ENCODE measurements around the gene SAE1. TPM values are rescaled to one million over a fixed set of nuclear protein-coding genes. Genes with fewer than 3 reads are reported as not detected.
A peak's percentile ranks its signal among the peaks of the same experiment; 100 is the strongest.

The SAE1 gene
- total RNA-seq, 1 donor from 2014 or later: 106 TPM

DNA sequence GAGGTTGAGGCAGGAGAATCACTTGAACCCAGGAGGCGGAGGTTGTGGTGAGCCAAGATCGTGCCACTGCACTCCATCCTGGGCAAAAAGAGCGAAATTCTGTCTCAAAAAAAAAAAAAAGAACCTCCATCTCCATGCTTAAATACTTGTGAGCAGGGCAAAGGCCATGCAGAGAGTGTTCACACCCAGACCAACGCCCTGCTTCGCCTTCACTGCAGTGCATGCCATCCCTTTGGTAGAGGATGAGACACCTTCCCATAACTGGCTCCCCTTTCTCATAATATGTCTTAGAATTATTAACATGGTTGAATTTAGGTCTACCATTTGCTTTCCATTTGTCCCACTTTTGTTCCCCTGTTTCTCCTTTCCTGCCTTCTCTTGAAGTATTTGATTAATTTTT is 84.9 kb downstream of the SAE1 start:
- no peak for DNase-seq (ENCODE audit: low read depth)

DNA sequence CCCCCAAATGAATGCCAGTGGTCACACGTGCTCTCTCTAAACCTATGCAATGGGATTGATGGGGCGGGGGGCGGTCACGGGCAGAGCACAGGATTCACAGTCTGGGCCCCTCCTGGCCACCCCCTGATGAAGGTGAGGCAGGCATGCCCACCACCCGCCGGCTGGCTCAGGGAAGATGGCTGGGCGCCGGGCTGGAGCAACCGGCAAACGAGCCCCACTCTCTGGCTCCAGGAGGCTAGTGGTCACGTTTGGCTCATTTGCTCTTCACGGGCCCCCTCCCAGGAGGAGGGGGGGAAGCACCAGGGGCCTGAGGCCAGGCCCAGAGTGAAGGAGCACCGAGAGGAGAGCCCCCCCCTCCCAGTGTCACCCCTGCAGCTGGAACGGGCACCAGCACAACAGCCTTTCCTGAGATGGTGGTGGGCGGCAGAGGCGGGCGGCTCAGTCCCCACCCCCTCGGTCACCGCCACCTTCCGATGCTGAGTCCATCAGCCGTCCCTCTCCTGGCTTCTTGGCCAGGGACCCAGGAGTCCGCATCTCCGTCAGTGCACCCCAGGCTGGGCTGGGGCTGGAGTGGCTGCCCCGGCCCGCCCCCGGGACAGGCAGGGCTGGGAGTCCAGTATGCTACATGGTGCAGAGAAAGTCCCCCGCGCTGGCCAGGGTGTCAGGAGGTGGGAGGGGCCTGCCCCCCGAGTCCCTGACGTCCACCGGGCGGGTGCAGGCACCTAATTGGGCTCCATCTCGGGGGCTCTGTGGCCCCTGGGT is 90.6 kb downstream of the SAE1 start:
- DNase-seq (ENCODE audit: low read depth): no peak

DNA sequence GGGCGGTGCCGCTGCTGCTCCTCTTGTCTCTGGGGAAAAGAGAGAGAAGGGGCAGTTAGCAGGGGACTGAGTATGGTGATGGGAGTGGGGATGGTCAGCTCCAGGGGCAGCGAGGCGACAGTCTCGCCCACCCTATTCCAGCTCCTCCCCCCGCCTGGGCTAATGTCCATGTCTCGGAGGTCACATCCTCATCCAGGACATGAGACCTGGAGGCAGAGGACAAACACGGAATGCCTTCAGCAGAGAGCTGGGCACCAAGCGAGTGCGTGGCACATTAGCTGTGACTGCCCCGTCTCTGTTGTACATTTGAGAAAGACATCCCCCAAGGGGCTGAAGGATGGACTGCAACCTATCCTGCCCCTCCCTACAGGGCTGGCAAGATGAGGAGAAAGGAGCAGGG is 91.3 kb downstream of the SAE1 start:
- no peak for DNase-seq (ENCODE audit: low read depth)

DNA sequence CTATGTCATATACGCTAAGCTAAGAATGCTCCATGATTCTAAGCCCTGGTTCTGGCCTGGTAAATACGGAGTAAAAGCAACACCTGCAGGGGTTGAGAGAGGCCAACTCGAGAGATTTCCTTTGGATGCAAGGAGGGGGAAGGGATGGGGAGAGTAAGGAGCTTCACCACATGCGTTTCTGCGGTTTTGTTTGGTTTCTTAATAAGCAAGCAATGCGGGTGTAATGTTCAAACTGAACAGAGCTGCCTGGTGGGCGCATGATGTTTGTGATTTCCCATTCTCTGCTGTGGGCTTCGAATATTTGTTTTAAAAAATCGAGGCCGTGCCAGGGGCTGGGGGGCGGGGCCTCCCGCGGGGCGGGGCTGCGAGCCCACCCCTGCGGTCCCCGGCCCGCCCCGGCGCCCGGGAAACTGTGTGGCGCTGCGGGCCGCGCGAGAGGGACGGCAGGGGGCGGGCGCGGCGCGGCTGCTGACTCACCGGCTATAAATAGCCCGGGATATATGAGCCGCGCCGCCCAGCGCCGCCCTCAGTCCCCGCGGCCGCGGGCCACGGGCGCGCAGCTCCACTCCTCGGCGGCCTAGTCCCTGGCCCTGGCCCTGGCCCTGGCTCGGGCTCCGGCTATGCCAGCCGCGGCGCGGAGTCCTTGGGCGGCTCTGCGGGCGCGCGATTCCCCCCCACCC is 95.3 kb downstream of the SAE1 start:
- DNase-seq (ENCODE audit: low read depth): peak; percentile 59

DNA sequence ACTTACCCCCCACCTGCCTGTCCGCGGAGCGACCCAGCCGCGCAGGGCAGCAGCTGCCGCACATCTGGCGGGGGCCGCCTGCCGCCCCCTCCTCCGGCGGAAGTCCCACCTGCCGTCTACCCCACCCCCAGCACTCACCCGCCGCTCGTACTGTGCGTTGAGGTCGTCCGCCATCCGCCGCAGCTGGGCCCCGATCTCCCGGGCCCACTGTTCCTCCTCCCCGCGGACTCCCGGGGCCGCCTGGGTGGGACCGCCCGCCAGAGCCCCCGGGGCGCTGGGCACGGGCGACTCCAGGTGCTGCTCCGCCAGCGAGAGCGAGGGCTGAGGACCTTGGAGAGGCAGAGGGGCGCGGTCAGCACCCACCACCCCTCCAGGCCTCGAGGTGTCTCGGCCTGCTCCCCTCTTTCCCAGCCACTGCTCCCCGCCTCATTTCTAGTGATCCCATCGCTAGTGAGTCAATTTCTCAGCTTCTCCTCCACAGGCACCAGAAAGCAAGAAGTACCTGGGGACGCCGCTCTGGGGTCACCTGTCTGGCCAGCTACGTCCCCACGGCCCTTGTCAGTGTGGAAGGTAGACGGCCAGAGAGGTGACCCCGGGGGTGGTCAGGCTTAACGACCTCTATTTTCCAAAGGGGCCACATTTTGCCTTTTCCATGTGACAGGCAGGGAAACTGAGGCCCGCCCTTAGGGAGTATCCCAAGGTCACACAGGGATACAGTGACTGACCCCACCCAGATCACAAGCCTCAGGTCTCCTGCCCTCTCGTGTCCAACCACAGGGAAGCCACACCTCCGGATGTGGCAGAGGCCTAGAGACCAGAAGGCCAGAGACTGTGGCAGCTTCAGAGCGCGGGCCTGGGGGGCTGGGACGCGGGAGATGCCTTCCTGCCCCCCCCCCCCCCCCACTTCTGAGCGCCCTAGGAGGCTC is 96.1 kb downstream of the SAE1 start:
- peak; percentile 63 for DNase-seq (ENCODE audit: low read depth)

DNA sequence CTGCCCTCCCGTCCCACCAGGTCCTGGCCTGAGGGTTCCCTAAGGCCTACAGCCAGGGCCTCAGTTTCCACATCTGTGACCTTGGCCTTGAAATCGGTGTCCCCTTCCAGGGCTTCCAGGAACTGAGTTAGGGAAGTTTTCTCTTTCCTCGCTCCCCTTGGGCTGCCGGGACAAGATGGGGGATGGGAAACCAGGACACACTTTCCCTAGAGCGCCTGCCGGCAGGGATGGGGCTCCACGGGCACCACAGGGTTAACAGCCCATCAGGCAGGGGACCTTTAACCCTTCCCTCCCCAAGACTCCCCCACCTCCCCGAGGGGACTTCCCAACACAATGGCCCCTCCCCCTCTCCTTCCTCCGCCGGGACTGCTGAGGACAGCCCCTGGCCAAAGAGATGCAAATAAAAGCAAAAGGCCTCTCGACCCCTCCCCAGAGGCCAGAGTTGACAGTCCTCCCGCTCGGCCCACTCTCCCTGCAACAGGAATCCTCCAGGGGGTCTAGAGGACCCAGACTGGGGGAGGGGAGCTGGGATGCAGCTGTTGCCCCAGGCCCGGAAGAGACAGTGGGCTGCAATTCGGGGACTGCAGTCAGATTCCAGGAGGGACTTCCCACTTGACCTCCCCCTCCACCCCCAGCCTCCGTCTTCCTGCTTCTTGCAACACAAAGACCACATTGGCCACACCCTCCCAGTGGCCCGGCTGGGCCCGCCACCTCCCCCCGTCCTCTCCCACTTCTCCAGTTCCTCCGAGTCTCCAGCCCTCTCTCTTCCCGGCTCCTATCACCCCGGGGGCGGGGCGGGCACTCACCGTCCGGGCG is 96.9 kb downstream of the SAE1 start:
- peak; percentile 88 for DNase-seq (ENCODE audit: low read depth)

DNA sequence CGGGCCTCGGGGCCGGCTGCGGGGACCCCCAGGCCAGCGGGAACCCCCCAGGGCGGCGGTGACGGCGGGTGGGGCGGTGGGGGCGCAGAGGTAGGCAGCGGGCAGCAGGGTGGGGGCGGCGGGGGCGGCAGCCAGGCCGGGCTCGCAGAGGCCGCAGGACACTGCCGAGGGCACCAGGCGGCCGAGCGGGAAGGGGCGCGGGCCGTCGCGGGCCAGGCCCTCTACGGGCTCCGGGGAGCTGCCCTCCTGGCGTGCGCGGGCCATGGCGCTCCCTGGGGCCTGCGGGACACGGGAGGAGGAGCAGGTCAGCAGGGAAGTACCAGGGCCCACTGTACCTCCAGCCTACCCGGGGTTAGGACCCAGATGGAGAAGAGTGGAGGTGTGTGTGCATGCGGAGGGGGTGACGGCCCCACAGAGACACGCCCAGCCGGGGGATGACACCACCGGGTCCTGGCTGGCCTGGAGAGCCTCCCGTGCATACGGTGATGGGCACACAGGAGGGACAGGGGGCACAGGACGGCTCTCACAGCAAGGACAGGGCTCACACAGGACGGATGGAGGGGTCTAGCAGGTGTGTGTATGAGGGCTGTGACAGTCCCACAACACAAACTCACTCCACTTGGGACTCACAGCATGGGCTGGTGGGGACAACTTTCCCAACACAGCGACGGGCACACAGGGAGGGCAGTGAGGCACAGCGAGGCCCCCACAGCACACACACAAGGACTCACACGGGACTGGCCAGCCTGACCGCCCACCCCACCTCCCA is 97.7 kb downstream of the SAE1 start:
- no peak for DNase-seq (ENCODE audit: low read depth)

DNA sequence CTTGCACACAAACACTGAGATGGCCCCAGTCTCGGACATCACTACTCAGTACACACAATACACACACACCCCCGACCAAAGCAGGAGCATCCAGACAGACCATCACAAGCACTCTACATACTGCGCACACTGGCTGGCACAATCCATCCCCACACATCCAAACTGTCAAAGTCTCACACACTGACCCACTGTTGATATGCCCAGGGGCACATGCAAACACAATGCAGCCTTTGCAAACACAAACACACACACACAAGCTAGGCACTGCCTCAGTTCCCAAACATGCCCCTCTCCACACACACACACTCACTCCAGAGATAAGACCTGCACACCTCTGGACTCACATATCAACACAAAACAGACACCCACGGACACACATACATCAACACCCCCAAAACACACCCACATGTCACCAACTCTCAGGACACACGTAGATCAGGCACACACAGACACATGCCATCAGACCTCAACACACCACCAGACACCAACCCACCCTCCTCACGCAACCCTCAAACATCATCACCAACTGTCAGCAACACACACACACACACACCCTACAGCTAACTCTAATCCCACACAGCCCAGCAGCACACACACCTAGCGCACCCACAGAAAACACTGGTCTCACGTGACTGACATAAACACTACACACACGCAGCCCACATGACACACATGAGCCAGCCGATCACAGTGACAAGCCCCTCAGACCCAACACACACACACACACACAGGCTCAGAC is 98.5 kb downstream of the SAE1 start:
- no peak for DNase-seq (ENCODE audit: low read depth)

DNA sequence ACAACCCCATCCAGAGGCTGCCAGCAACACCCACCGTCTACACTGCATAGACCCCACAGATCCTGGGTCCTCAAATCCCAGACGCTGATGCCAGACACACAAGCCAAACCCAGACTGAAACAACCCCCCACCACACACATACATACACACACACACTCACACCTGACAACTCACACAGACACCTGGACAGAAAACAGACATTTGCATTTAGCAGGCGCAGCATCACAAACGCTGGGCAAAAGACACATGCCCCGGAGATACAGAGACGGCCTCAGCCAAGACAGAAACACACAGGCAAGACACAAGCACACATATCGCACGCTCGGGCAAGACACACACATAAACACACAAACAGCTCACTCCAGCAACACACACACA is 99.0 kb downstream of the SAE1 start:
- DNase-seq (ENCODE audit: low read depth): no peak

DNA sequence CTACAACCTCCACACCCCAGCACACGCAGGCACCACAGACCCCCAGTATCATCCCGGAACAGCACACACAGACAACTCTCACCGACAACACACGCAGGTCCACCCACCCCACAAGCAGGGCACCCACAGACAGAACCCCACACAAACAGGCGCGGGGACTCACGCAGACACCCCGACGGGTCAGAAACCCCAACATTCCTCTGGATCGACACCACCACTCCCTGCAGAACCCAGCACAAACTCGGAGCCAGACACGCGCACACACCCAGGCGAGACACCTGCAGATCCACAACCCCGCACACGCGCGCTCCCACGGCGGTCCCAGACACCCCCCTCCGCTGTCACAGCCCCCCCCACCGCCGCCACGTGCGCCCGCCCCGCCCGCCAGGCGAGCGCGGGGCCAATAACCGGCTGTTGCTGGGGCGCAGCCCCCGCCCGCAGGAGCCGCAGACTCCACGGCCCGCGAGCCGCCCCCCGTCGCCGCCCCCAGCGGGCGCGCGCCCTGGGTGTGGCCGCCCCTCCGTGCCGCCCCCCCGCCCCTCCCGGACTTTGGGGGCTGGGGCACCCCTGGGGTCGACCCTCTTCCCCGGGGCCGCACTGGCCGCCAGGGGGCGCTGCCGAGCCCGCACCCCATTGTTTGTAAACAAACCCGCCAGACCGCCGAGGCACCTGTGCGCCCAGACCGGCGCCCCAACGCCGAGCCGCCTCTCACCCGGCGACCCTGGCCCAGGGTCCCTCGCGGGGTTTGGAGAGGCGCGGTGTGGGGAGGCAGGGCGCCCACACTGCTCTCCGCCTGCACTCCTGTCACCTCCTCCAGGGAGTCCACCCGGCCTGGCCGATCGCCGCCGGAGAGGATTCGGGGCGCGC is 99.7 kb downstream of the SAE1 start:
- no peak for DNase-seq (ENCODE audit: low read depth)

DNA sequence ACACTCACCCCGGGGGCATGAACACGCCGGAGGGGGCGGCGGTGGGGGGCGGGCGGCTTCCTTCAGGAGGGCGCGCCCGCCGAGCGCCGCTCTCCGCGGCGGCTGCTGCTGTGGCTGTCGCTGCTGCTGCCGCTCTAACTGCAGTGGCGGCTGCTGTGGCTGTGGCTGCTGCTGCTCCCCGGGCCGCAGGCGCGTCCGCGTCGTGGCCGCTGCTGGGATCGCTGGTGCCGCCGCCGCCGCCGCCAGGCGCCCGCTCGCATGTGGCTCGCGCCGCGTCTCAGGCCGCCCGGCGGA is 100.2 kb downstream of the SAE1 start, which contains the start of gene BBC3:
BBC3 (minus strand) TSS at position 279 of the 294 bp plus-strand sequence. CDS start 2,768 bp downstream, outside the sequence.
- DNase-seq (ENCODE audit: low read depth): no peak

DNA sequence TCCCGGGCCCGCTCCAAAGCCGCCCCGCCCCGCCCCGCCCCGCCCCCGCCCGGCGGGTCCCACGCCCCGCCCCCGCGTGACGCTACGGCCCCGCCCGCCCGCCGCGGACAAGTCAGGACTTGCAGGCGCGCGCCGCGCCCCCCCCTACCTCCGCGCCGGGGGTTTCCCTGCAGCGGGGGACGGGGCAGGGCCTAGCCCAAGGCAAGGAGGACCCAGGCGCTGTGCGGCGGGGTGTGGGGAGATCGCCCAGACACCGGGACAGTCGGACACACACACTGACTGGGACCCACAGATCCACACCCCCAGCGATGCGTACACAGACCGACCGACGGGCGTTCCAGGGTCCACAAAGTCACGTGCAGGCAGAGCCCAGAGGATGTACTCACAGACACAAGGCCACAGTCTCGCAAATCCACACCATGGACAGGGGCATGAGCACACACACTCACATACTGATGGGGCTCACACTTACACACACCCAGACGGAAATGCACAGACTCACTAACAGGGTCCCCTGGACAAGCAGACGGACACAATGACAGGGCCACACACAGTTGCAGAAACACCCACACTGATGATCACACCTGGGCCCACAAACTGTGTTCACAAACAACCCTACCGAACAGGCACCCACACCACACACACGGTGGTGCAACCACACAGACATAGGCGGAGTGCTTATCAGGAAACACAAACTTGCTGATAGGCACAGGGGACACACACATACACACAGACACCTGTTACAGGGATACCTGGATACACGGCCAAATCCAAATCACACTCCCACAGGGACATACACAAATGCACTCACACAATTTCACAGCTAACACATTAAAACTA is 100.8 kb downstream of the SAE1 start:
- peak; percentile 58 for DNase-seq (ENCODE audit: low read depth)

DNA sequence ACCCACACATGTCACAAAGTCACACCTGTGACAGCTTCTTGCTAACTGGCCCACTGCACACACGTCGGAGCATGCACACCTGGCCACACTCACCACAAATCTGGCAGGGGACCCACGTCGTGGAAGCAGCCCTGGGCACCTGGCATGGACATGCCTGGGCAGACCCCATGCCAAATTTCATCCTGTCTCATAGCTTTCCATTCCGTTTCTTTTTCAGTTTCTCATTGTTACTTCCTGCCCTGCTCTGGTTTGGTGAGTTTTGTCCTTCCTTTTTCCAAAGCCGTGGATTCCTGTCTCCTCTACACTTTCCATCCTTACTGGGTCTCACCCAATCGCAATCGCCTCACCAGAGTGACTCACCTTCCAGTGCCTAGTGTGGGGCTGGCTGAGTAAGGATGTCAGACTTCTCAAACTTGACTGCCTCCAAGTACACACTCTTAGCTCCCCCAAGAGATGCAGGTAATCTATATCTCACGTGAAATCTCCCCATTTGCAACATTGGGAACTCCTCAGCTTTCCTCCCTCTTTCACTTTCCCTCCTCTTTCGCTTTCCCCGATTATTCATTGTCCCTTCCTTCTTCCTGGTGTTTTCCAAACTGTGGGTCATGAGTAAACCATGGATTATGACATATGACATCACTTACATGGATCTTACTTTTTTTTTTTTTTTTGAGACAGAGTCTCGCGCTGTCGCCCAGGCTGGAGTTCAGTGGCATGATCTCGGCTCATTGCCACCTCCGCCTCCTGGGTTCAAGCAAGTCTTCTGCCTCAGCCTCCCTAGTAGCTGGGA is 102.0 kb downstream of the SAE1 start:
- DNase-seq (ENCODE audit: low read depth): peak; percentile 84

DNA sequence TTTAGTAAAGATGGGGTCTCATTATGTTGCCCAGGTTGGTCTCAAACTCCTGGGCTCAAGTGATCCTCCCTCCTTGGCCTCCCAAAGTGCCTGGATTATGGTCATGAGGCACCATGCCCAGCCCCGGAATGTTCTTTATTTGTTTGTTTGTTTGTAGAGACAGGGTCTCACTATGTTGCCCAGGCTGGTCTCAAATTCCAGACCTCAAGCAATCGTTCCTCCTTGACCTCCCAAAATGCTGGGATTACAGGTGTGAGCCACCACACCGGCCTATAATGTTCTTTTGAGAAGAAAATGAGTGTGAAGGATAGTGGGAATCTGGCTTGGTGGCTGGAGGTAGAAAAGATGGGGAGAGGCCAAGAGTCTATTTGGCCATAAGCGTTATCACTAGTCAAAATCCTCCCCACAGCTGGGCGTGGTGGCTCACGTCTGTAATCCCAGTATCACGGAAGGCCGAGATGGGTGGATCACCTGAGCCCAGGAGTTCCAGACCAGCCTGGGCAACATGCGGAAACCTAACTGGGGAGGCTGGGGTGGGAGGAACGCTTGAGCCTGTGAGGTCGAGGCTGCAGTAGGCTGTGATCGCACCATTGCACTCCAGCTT is 105.5 kb downstream of the SAE1 start:
- no peak for DNase-seq (ENCODE audit: low read depth)

DNA sequence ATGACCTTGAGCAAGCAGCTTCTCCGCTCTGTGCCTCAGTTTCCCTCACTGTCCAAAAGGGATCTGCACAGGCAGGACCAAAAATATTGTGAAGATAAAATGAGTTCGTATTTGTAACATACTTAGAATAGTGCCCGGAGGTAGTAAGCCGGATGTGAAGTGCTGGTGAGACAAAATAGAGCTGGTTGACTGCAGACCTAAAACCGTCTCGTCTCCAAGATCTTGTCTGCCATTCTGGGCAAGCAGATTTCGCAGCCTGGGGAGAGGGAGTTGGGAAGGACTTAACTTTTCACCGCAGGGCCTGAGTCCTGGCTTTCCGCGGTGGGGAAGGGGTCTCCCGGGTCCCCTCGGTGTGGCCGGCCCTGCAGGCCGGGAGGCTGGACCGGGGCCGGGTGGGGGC is 108.5 kb downstream of the SAE1 start:
- no peak for DNase-seq (ENCODE audit: low read depth)

DNA sequence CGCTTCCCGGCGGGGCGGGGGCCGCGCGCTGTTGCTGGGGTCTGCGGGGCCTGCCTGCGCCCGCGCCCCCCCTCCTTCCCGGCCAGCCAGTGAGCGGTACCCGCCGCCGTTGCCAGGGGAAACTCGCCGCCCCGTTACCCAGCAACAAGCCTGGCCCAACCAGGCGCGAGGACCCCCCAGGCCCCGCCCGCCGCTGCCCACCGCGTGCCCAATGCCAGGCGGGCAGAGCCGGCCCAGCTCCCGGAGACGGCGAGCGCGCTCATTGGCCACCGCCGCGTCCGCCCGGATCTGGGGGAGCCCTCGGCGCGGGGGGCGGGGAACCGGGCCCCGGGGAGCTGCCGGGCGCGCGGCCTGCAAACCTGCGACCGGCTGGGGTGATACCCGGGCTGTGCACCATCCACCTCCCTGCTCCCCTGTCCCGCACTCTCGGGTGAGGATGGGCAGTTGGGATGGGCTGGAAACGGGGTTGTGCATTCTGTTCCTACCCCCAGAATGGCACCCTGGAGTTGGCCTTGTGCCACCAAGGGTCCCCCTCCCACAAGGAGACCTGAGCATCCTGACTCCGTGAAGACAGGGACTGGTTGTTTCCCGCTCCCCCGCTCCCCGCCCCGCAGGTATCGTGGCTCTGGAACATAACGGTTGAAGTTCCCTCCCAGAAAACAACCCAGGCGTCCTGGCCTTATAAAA is 109.1 kb downstream of the SAE1 start:
- DNase-seq (ENCODE audit: low read depth): no peak

All from renal cortical epithelial cell (primary cell).